AG10803 (cell line): Measurements from ENCODE around the gene MITF.

Experiments used
- DNase-seq: peaks from one replicate; pipeline ENCODE4 v3.0.0; 2010; ENCODE audit warnings: low read depth
- H3K4me3 ChIP-seq: 2 replicates; pipeline ENCODE4 v1.5.1; 2011; ENCODE audit warnings: mild to moderate bottlenecking, low read length, control low read depth
- TF ChIP-seq, protein P1 (sequence below): conservative IDR thresholded peaks from 2 replicates; pipeline ENCODE4 v1.5.1; 2011; ENCODE audit warnings: mild to moderate bottlenecking, low read length, control low read depth, inconsistent platforms

The MITF gene

DNA sequence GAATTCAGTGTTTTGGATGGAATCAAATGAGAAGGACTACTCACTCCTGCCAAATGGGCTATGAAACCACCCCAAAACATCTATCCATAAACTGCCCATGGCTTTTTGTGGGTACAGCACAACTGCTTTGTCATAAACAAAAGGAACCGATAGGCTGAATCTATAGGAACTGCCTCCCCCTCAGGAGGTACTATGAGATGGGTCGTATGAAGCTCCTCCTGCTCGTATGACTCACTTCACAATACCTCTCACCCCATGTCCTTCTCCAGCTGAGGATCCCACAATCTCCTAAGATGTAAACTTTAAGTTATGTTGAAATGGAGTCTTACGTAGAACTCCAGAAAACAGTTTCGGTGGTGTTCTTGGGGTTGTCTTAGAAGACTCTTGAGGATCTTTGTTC lies 130.4 kb downstream of the MITF start:
- DNase-seq = no peak
- TF ChIP-seq, protein P1, sequence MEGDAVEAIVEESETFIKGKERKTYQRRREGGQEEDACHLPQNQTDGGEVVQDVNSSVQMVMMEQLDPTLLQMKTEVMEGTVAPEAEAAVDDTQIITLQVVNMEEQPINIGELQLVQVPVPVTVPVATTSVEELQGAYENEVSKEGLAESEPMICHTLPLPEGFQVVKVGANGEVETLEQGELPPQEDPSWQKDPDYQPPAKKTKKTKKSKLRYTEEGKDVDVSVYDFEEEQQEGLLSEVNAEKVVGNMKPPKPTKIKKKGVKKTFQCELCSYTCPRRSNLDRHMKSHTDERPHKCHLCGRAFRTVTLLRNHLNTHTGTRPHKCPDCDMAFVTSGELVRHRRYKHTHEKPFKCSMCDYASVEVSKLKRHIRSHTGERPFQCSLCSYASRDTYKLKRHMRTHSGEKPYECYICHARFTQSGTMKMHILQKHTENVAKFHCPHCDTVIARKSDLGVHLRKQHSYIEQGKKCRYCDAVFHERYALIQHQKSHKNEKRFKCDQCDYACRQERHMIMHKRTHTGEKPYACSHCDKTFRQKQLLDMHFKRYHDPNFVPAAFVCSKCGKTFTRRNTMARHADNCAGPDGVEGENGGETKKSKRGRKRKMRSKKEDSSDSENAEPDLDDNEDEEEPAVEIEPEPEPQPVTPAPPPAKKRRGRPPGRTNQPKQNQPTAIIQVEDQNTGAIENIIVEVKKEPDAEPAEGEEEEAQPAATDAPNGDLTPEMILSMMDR = no peak
- H3K4me3 ChIP-seq = no peak overlapping the region

DNA sequence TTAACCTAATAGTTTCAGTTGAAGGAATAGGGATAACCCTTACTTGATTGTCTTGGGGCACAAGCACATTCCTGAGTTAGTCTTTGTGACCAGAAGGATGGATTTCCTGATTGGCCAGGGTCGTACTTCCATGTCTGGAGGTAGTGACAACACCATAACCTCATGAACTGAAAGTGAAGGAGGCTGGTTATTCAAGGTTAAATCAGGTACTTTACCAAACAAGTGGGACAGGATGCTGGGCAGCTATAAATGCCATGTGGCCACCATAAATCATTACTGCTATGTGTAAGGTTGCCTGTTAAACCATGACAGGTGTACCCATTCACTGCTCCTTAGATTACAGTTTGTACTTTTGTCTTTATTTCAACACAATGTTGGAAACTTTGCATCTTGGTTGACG lies 132.0 kb downstream of the MITF start:
- TF ChIP-seq, protein P1 = no peak
- DNase-seq = no peak
- H3K4me3 ChIP-seq = no peak overlapping the region

DNA sequence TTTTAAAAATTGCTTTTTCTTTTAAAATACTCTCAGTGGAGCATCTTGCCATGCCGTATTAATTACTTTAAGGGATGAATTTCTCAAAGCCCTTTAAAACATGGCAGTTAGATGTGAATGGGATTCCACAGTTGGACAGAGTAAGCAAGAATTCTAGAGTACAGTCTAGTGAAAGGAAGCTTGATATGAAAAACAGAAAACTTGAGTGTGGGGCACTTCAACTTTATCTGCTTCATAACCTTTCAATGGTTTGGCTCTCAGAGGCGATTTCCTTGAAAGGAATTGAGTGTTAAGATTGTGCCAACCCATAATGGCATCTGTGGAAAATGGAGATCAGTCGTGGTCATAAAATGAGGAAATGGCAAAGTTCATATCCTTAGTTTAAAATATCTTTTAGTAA lies 132.6 kb downstream of the MITF start:
- H3K4me3 ChIP-seq = no peak overlapping the region
- DNase-seq = no peak
- TF ChIP-seq, protein P1 = no peak

DNA sequence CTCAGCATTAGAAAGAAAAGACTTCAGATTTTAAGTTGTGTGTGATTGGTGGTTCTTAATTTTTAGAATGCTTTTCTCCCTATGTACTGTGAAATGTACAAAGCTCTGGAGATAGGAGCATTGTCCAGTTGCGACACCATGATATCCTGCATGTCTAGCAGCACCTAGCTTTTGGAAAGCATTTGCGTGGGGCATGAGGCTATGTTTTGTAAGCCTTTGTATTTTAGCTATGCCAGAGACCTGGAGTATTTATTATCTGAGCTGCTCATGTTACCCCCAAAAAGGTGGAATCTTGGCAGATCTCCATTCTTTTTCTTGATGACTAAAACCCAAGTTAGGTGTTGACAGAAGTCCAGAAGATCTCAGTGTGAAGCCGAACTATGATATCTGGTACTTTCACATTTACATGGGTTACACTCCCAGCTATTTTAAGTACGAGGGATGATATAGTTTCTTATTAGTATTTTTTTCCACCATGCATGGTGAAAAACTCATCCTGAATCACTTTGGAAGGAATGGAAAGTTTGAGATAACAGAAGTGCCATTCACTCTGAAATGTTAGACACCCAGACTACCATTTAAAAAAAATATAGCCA lies 133.6 kb downstream of the MITF start:
- TF ChIP-seq, protein P1 = no peak
- DNase-seq = no peak
- no peak overlapping the region for H3K4me3 ChIP-seq

DNA sequence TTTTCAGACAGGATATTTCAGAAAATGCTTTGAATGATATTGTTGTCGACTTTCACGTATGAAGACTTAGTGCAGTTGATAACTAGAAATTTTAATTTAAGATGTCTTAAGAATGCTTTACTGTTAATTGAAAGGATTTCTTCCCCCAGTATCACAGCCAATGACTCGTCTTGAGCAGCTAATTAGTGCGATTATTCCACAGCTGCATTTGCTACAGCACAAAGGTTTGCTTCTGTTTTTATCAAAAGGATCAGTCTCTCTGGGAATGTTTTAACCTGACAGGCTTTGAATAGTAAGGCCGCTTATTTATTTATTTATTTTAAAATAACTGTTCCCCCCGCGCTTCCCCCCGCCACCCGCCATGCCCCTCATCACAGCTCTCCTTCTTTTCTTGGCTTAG lies 136.8 kb downstream of the MITF start:
- TF ChIP-seq, protein P1 = no peak
- H3K4me3 ChIP-seq = no peak overlapping the region
- no peak for DNase-seq

DNA sequence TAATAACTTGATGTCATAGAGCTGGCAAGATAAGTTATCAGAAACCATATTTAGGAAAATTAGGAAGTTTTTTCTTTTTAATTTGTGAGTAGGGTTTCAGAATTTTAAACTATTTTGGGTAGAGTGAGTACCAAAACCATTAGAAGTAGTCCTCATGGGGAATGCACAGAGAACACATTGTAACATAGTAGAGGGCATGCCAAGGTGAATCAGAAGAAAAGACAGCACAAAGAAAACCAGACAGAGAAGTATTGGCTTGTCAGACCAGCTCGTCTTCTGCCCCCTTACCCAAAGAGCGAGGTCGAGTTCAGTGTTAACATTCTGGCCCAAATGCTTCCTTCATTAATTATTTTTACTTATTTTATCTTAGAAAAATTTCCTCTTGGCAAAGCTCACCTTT lies 139.0 kb downstream of the MITF start:
- TF ChIP-seq, protein P1 = no peak
- DNase-seq = no peak
- H3K4me3 ChIP-seq = no peak overlapping the region

DNA sequence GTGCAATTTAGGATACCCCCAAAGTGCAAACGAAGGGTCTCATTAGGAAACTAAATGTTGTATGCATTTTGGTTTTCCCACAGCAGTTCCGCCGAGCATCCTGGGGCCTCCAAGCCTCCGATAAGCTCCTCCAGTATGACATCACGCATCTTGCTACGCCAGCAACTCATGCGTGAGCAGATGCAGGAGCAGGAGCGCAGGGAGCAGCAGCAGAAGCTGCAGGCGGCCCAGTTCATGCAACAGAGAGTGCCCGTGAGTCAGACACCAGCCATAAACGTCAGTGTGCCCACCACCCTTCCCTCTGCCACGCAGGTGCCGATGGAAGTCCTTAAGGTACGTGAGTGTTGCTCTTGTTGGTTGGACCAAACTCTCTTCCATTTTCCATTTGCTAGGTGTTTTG lies 139.8 kb downstream of the MITF start:
- no peak for DNase-seq
- H3K4me3 ChIP-seq = no peak overlapping the region
- TF ChIP-seq, protein P1 = no peak
